ENCODE results near the gene RNF157. TPM values are rescaled to one million over a fixed set of nuclear protein-coding genes. Genes with fewer than 3 reads are reported as not detected.

Gene RNF157
- total RNA-seq, 2 donors from 2014 or later: 9.6 to 11.2 TPM

- no peak overlapping the region for H3K27ac ChIP-seq (ENCODE audit: low read depth, low read length)
- H3K9me3 ChIP-seq (ENCODE audit: control insufficient read depth, low read length): no peaks in the 10 kb centered on the region
- 0 to 6% methylated on average over 1 to 4 of the region's 4 CpGs for WGBS, 2 experiments (ENCODE audit: insufficient coverage in 1 of 2, insufficient read length in 1 of 2)
- peaks cover 3% of the 10 kb centered on the region for H3K9me3 Mint-ChIP-seq
- H3K36me3 ChIP-seq (ENCODE audit: control insufficient read depth, insufficient read depth, low read length): peaks cover 40% of the 10 kb centered on the region
- H3K4me1 Mint-ChIP-seq: peaks cover 15% of the 10 kb centered on the region
- H3K27ac Mint-ChIP-seq: peak overlapping the region; percentile 98
- DNase-seq: no peak
- peaks cover 6% of the 10 kb centered on the region for H3K4me1 ChIP-seq (ENCODE audit: control insufficient read depth, insufficient read depth, low read length)
- peak overlapping the region; percentile 97 for H3K4me3 Mint-ChIP-seq
- H3K36me3 Mint-ChIP-seq (ENCODE audit: low read depth): peaks cover 34% of the 10 kb centered on the region
- peak overlapping the region; percentile 93 for H3K4me3 ChIP-seq (ENCODE audit: low read length)
- peak overlapping the region; percentile 65 for H3K9ac ChIP-seq (ENCODE audit: extremely low read depth, low read length, poor library complexity, severe bottlenecking)
- no peaks in the 10 kb centered on the region for H3K27me3 ChIP-seq (ENCODE audit: control insufficient read depth, insufficient read depth, low read length, poor library complexity, severe bottlenecking)
- no peak for TF ChIP-seq CTCF (conservative IDR thresholded peaks at IDR 0.05)
- H3K27me3 Mint-ChIP-seq (ENCODE audit: insufficient read depth): no peaks in the 10 kb centered on the region
Measured at GRCh38 chr17:76102944-76103273, 137.4 kb downstream of the RNF157 start.

- H3K36me3 Mint-ChIP-seq (ENCODE audit: low read depth): peaks cover 69% of the 10 kb centered on the region
- peaks cover 88% of the 10 kb centered on the region for H3K36me3 ChIP-seq (ENCODE audit: control insufficient read depth, insufficient read depth, low read length)
- TF ChIP-seq CTCF (conservative IDR thresholded peaks at IDR 0.05): no peak
Measured at GRCh38 chr17:76097716-76098295, 142.5 kb downstream of the RNF157 start.

GRCh38 chr17:76095943-76096342, 144.3 kb downstream of the RNF157 start:
- Mint-ChIP-seq H3K36me3 (ENCODE audit: low read depth) (peaks cover 70% of the 10 kb centered on the region), H3K4me3 (no peak overlapping the region)

More at GRCh38 chr17:76097716-76098295, 142.5 kb downstream of the RNF157 start:
- no peak for DNase-seq
- H3K4me3 ChIP-seq (ENCODE audit: low read length): no peak overlapping the region
- H3K4me1 Mint-ChIP-seq: peaks cover 2% of the 10 kb centered on the region
- no peak overlapping the region for H3K27ac ChIP-seq (ENCODE audit: low read depth, low read length)
- H3K27ac Mint-ChIP-seq: no peak overlapping the region
- H3K9me3 Mint-ChIP-seq: no peaks in the 10 kb centered on the region
- H3K4me3 Mint-ChIP-seq: no peak overlapping the region
- no peaks in the 10 kb centered on the region for H3K4me1 ChIP-seq (ENCODE audit: control insufficient read depth, insufficient read depth, low read length)
- H3K27me3 Mint-ChIP-seq (ENCODE audit: insufficient read depth): no peaks in the 10 kb centered on the region
- H3K27me3 ChIP-seq (ENCODE audit: control insufficient read depth, insufficient read depth, low read length, poor library complexity, severe bottlenecking): no peaks in the 10 kb centered on the region
- no peaks in the 10 kb centered on the region for H3K9me3 ChIP-seq (ENCODE audit: control insufficient read depth, low read length)
- no peak overlapping the region for H3K9ac ChIP-seq (ENCODE audit: extremely low read depth, low read length, poor library complexity, severe bottlenecking)
- WGBS, 2 experiments (ENCODE audit: insufficient coverage in 1 of 2, insufficient read length in 1 of 2): 91 to 93% methylated on average over 14 to 19 of the region's 19 CpGs

More at GRCh38 chr17:76095943-76096342, 144.3 kb downstream of the RNF157 start:
- Mint-ChIP-seq H3K27me3 (ENCODE audit: insufficient read depth) (no peaks in the 10 kb centered on the region), H3K9me3 (no peaks in the 10 kb centered on the region), H3K27ac (no peak overlapping the region), H3K4me1 (no peaks in the 10 kb centered on the region)
- Histone ChIP-seq H3K36me3 (ENCODE audit: control insufficient read depth, insufficient read depth, low read length) (peaks cover 80% of the 10 kb centered on the region), H3K27me3 (ENCODE audit: control insufficient read depth, insufficient read depth, low read length, poor library complexity, severe bottlenecking) (no peaks in the 10 kb centered on the region), H3K9me3 (ENCODE audit: control insufficient read depth, low read length) (no peaks in the 10 kb centered on the region), H3K9ac (ENCODE audit: extremely low read depth, low read length, poor library complexity, severe bottlenecking) (no peak overlapping the region), H3K4me1 (ENCODE audit: control insufficient read depth, insufficient read depth, low read length) (no peaks in the 10 kb centered on the region), H3K4me3 (ENCODE audit: low read length) (no peak overlapping the region), H3K27ac (ENCODE audit: low read depth, low read length) (no peak overlapping the region)
- no peak for TF ChIP-seq CTCF (conservative IDR thresholded peaks at IDR 0.05)
- no peak for DNase-seq
- 92 to 93% methylated on average over 13 of the region's 13 CpGs for WGBS, 2 experiments (ENCODE audit: insufficient coverage in 1 of 2, insufficient read length in 1 of 2)

All from endodermal cell (in vitro differentiated cells).